Measurements from ENCODE around the gene KLHL29. TPM values are rescaled to one million over a fixed set of nuclear protein-coding genes. Genes with fewer than 3 reads are reported as not detected.

KLHL29 gene
- total and polyA plus RNA-seq, 2 donors, result 5.7 to 8.7 TPM

GRCh38 chr2:23659773-23660172 is 274.8 kb downstream of the KLHL29 start:
- Histone ChIP-seq H3K36me3 (ENCODE audit: insufficient read depth) (no peaks in the 10 kb centered on the region), H3K4me3 (ENCODE audit: low read depth, low read length) (no peak overlapping the region), H3K27ac (ENCODE audit: low read depth) (no peak overlapping the region), H3K4me1 (ENCODE audit: insufficient read depth) (no peaks in the 10 kb centered on the region)
- DNase-seq (ENCODE audit: extremely low spot score), result no peak
- 99% methylated on average over 2 of the region's 2 CpGs for WGBS

- Histone ChIP-seq H3K4me3 (ENCODE audit: low read depth, low read length) (no peak overlapping the region), H3K27ac (ENCODE audit: low read depth) (no peak overlapping the region), H3K4me1 (ENCODE audit: insufficient read depth) (no peaks in the 10 kb centered on the region), H3K36me3 (ENCODE audit: insufficient read depth) (no peaks in the 10 kb centered on the region)
- WGBS, result 99% methylated on average over 2 of the region's 2 CpGs
- DNase-seq (ENCODE audit: extremely low spot score), result no peak
These were observed 275.3 kb downstream of the KLHL29 start for GRCh38 chr2:23660237-23660636.

GRCh38 chr2:23661276-23662050 is 276.5 kb downstream of the KLHL29 start:
- Histone ChIP-seq H3K27ac (ENCODE audit: low read depth) (no peak overlapping the region), H3K4me1 (ENCODE audit: insufficient read depth) (no peaks in the 10 kb centered on the region)
- WGBS, result 87% methylated on average over 11 of the region's 11 CpGs

GRCh38 chr2:23662466-23662865 is 277.5 kb downstream of the KLHL29 start:
- Histone ChIP-seq H3K4me1 (ENCODE audit: insufficient read depth) (no peaks in the 10 kb centered on the region), H3K36me3 (ENCODE audit: insufficient read depth) (no peaks in the 10 kb centered on the region), H3K27ac (ENCODE audit: low read depth) (no peak overlapping the region), H3K4me3 (ENCODE audit: low read depth, low read length) (no peak overlapping the region)
- no peak for DNase-seq (ENCODE audit: extremely low spot score)
- WGBS, result 86% methylated on average over 6 of the region's 6 CpGs

More at GRCh38 chr2:23661276-23662050, 276.5 kb downstream of the KLHL29 start:
- DNase-seq (ENCODE audit: extremely low spot score), result no peak
- H3K36me3 ChIP-seq (ENCODE audit: insufficient read depth), result no peaks in the 10 kb centered on the region
- no peak overlapping the region for H3K4me3 ChIP-seq (ENCODE audit: low read depth, low read length)

DNA sequence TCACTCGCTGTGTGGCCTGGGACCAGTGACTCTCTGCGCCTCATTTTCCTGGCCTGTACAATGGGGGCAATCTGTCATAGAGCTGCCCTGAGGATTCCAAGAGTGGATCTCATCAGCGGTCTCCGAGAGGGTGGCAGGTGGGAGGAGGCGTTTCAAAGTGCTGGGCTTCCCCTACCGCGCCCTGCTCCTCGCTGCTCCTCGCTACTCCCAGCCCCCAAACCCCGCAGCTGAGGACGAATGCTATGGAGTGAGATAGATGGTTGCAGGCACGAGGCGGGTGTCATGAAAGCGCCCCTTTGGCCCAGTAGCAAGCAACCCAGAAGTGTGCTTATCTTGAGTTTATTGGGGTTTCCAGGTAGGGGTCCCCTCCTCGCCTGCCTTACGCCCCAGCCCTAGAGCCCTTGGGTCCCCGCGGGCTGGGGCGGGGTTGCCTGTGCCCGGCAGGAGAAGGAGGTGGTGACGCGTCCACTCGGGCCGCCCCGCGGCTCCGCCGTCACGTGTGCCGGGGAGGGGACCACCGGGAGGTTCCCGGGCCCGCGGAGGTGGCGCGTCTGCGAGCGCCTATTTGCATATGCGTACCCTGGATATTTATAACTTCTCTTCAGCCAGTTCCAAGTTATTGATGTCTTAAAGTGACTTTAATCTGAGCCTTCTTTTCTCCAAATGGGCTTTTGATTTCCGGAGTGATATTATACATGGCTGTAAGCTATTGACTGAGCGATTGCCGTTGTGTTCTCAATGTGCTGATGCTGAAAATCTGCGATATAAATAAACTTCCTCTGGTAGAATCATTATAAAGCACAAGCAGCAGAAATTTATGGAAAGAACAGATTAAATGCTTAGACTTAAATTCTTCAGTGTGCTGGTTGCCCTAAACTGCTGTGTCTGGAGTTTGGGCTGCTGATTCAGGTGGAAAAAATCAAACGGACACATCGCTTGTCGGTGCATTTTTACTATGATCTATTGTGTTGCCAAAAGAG is 278.3 kb downstream of the KLHL29 start:
- H3K27ac ChIP-seq (ENCODE audit: low read depth), result no peak overlapping the region
- H3K4me3 ChIP-seq (ENCODE audit: low read depth, low read length), result peak overlapping the region; percentile 19
- no peaks in the 10 kb centered on the region for H3K4me1 ChIP-seq (ENCODE audit: insufficient read depth)
- 28% methylated on average over 46 of the region's 46 CpGs for WGBS
- no peak for DNase-seq (ENCODE audit: extremely low spot score)
- no peaks in the 10 kb centered on the region for H3K36me3 ChIP-seq (ENCODE audit: insufficient read depth)

DNA sequence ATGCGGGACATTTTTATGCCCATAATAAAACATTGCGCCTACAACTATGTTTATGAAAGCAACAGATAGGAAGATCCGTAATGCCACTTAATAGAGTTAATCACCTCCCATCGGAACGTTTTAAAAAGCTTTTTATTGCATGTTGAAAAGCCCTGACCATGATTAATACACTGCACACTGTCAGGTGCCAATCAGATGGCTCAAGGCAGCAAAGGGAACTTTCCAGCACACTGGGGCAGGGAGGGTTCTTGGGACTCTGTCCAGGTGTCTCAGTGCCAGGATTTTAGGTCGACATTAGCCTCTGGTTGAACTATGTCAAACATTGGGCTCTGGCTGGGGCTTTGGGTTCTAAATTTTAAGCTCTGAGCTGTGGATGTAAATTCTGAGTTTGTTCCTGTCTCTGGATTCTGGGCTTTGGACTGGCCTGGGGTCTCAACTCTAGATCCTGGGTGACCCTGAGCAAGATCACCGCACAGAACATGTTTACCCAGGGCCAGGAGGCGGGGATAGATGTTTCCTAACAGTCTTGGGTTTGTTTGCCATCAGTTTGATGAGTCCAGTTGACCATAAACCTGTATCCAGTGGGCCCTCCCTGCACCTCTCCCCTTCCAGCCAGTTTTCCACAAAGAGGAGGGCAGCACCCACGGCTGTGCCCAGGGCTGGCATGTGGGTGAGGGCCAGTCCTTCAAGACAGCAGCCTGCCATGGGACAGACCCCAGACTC is 279.2 kb downstream of the KLHL29 start:
- no peak for DNase-seq (ENCODE audit: extremely low spot score)
- no peak overlapping the region for H3K27ac ChIP-seq (ENCODE audit: low read depth)
- no peaks in the 10 kb centered on the region for H3K4me1 ChIP-seq (ENCODE audit: insufficient read depth)
- WGBS, result 48% methylated on average over 9 of the region's 9 CpGs
- no peaks in the 10 kb centered on the region for H3K36me3 ChIP-seq (ENCODE audit: insufficient read depth)
- no peak overlapping the region for H3K4me3 ChIP-seq (ENCODE audit: low read depth, low read length)

DNA sequence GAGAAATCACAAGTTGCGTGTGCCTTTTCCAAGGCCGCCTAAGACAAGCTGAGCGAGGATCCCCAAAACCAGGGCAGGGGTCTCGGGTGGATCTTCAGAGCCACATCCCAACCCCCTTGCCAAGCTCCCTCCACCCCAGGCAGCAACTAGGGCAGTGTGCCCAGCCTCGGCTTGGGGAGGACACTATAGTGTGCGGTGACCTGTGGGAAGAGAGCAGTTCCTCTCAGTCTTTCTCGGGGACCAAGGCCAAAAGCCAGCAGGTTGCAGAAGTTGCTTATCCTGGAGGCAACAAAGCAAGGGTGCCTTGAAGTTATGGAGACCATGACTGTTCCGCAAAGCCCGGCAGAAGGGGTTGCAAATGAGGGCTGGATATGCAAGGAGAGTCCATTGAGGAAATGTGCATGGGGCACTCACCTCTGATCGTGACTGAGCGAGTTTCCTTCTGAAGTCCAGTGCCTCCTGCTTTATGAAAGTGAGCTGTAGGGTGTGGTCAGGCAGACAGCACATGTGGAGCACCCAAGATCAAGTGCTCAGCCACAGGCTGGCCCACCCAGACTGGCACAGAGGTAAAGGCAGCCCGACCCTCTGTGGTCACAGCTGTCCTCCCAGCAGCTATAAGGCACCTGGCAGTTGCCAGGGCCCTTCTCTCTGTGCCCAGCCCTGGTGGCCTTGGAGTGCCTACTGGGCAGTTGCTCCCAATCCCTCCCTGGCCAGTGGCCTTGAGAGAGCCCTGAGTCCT is 281.4 kb downstream of the KLHL29 start:
- DNase-seq (ENCODE audit: extremely low spot score), result no peak
- WGBS, result 96% methylated on average over 12 of the region's 12 CpGs
- Histone ChIP-seq H3K36me3 (ENCODE audit: insufficient read depth) (no peaks in the 10 kb centered on the region), H3K4me3 (ENCODE audit: low read depth, low read length) (no peak overlapping the region), H3K27ac (ENCODE audit: low read depth) (no peak overlapping the region), H3K4me1 (ENCODE audit: insufficient read depth) (no peaks in the 10 kb centered on the region)

DNA sequence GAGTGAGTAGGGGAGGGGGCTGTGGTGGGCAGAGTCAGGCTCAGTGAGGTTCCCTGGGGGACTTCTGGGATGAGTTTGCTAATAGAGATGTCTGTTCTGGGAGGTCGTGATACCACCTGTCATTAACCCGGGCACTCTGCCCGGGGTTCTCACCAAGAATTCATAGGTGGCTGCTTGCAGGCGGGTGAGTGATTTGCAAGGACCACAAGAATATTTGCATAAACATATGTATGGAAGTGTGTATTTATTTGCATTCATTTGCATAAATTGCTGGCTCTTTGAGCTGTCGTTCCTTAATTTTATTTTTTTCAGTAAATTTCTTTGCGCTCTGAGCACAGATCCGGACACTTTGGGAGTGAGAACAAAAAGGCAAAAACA is 282.0 kb downstream of the KLHL29 start:
- Histone ChIP-seq H3K27ac (ENCODE audit: low read depth) (no peak overlapping the region), H3K4me3 (ENCODE audit: low read depth, low read length) (no peak overlapping the region), H3K36me3 (ENCODE audit: insufficient read depth) (no peaks in the 10 kb centered on the region), H3K4me1 (ENCODE audit: insufficient read depth) (no peaks in the 10 kb centered on the region)
- DNase-seq (ENCODE audit: extremely low spot score), result no peak
- WGBS, result 96% methylated on average over 7 of the region's 7 CpGs

DNA sequence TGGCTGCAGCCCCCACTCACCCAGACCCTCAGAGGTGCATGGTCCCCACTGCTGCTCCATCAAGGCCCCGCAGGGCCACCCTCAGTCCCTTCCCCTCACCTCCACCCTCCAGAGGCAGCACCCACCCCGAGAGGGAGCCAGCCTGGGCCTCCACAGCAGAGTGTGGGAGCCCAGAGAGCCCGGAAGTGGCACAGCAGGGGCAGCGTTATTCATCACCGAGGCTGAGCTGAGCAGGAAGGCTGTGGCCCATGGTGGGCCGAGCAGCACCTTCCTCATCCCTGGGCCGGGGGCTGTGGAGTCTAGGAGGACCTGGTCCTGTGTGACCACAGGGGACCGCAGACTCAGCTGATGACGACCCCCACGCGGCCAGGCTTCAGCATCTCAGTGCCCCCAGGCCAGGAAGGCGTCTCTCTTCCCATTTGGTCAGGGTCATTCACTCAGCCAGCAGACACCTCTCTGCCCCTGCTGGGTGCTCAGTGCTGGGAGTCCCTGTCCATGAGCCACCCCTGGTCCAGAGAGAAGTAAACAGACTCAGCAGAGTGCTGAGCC is 283.9 kb downstream of the KLHL29 start:
- 88% methylated on average over 12 of the region's 12 CpGs for WGBS
- Histone ChIP-seq H3K4me3 (ENCODE audit: low read depth, low read length) (no peak overlapping the region), H3K4me1 (ENCODE audit: insufficient read depth) (no peaks in the 10 kb centered on the region), H3K36me3 (ENCODE audit: insufficient read depth) (no peaks in the 10 kb centered on the region), H3K27ac (ENCODE audit: low read depth) (no peak overlapping the region)
- DNase-seq (ENCODE audit: extremely low spot score), result no peak

DNA sequence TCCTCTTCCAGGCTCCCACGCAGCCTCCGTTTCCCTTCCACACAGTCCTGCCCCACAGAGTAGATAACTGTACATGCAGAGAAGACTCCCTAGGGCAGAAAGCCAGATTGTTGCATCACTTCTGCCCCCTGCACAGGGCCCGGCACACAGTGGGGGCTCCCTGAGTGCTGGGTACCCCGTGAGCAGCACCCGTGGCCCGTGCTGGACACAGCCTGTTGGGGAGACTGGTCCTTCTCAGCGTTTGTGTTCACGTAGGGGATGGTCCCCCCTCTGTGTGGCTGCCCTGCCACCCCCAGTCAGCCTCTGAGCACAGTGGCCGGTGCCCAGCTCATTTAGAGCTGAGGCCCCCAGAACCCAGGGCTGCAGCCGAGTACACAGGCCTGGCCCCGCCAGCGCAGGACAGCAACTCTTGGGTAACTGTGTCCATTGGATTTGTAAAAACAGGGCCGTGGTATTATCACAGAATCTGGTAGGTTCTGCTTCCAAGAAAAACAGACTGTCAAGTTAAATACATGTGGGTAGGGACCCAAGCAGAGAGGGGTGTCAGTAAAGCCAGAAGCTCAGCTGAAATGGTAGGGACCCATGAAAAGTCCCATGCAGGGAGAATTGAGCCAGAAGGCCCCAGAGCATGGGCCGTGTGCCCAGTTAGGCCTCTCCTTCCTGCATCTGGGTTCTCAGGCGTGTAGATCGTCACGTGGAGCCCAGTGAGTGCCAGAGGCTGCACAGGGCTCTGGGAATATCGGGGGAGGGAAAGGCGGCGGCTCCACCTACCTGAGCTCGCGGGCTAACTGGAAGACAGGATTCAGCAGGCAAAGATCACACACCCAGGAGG is 284.6 kb downstream of the KLHL29 start:
- DNase-seq (ENCODE audit: extremely low spot score), result peak; percentile 50
- Histone ChIP-seq H3K36me3 (ENCODE audit: insufficient read depth) (no peaks in the 10 kb centered on the region), H3K27ac (ENCODE audit: low read depth) (no peak overlapping the region), H3K4me3 (ENCODE audit: low read depth, low read length) (no peak overlapping the region), H3K4me1 (ENCODE audit: insufficient read depth) (no peaks in the 10 kb centered on the region)
- 51% methylated on average over 22 of the region's 22 CpGs for WGBS

DNA sequence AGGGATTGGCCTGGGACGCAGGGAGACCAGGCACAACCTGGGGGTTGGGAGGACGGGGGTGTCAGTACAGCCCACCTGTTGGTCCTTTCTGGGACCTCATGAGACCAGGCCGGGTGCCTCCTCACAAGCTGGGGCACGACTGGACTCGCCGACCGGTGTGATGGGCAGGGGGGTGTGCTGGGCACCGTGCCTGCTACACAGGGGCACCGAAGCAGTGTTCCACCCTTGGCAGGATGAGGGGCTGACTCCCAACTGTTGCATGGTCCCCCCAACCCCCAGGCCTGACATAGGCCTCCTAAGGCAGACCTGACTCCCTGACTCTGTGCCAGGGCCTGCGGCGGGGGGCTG is 285.2 kb downstream of the KLHL29 start:
- no peak for DNase-seq (ENCODE audit: extremely low spot score)
- 68% methylated on average over 11 of the region's 11 CpGs for WGBS

DNA sequence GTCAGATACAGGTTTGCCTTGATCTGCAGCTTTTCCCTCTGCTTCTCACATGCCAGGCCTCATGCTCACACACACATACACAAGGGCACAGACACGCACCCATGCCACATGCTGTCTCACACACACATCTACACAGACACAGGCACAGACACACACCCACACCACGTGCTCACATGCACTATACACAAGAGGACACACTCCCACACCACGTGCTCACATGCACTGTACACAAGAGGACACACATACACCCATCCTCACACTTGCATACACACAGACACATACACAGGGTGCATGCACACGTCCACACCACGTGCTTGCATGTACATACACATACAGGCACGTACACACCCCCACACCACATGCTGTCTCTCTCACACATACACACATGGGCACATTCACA is 288.1 kb downstream of the KLHL29 start:
- Histone ChIP-seq H3K36me3 (ENCODE audit: insufficient read depth) (no peaks in the 10 kb centered on the region), H3K27ac (ENCODE audit: low read depth) (no peak overlapping the region), H3K4me3 (ENCODE audit: low read depth, low read length) (no peak overlapping the region), H3K4me1 (ENCODE audit: insufficient read depth) (no peaks in the 10 kb centered on the region)
- WGBS, result 92% methylated on average over 6 of the region's 6 CpGs
- no peak for DNase-seq (ENCODE audit: extremely low spot score)

More for the DNA sequence above, 285.2 kb downstream of the KLHL29 start:
- H3K4me3 ChIP-seq (ENCODE audit: low read depth, low read length), result no peak overlapping the region
- H3K27ac ChIP-seq (ENCODE audit: low read depth), result no peak overlapping the region
- H3K4me1 ChIP-seq (ENCODE audit: insufficient read depth), result no peaks in the 10 kb centered on the region
- H3K36me3 ChIP-seq (ENCODE audit: insufficient read depth), result no peaks in the 10 kb centered on the region

Measured in urinary bladder (tissue), 4 donors.